ENCODE results near the gene PRKCH.

Gene PRKCH

DNA sequence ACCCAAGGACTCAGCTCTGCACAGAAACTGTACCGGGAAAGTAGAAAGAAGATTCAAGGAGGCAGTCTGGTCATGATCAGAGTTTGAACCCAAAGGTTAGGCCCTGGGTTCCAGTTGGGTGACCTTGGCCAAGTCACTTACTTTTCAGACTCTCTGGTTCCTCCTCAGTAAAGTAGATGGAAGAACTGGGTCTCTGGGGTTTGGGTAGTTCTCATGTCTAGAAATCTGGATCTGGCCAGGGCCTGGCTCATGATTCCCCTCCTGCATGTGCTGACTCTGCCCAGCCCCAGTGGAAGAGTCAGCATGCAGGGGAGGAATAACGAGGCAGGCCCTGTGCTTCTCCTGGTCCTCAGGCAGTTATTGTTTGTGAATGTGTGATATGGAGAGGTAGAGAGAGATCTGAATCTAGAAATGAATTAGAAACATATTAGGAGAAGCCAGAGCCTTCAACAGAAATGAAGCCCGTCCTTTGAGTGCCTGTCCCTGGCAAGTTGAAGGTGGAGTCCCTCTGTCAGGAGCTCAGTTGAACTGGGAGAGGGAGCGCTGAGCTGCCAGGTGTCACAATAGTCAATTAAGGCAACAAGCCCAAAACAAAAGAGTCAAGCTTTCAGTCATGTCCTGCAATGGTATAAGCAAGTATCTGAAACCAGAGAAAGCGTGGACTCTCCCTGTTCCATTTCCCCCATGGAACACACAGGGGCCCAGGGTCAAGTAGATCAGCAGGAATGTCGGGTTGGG, 242.7 kb downstream of the PRKCH start:
- DNase-seq (ENCODE audit: insufficient read length, low spot score), result no peak
- TF ChIP-seq PAX5 (IDR thresholded peaks at IDR 0.05; ENCODE audit: insufficient read depth, low read length, severe bottlenecking) (peak; percentile 41), SPI1 (IDR thresholded peaks at IDR 0.05; ENCODE audit: low read depth, low read length) (no peak)
- no peak for FAIRE-seq

DNA sequence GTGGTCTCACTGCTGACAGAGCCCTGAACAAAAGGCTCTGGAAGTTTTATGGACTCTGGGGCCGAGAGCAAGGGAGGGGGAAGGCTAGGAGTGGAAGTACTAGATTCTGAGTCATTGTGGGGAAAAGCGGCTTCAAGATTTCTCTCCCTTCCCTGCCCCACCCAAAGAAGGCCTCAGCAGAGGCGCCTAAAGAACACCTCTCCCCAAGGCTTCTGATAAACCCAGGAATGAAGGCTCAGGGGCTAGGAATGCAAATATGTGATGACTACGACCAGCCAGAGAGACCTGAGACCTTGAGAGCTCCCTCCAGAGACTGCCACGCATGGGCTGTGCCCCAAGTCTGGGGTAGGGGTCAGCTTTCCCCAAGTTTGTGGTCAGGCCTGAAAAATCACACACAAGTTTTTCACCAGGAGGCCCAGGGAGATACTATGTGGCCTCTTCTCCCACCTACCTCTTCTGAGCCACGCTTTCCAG, 243.3 kb downstream of the PRKCH start:
- DNase-seq (ENCODE audit: insufficient read length, low spot score), result no peak
- FAIRE-seq, result no peak

DNA sequence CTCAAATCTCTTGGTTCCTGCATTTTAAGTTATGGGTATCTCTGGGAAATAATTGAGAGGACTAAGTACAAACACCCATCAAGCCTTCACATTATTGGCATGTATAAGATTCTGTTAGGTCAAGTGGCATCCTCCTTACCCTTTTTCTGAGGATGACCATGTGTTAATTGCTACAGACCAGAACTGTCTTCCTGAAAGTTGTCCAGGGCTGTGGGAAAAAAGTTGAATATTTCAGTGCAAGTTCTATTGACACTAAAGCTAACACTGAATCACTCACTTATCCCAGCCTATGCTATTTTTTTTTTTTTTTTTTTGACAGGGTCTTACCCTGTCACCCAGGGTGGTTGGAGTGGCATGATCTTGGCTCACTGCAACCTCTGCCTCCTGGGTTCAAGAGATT, 243.8 kb downstream of the PRKCH start:
- FAIRE-seq, result no peak
- no peak for DNase-seq (ENCODE audit: insufficient read length, low spot score)
- no peak for TF ChIP-seq POU2F2 (IDR thresholded peaks at IDR 0.05; ENCODE audit: low read depth, low read length)
- TF ChIP-seq POLR2AphosphoS5 (IDR thresholded peaks at IDR 0.05; ENCODE audit: low read depth, low read length), result no peak
- TF ChIP-seq PAX5 (IDR thresholded peaks at IDR 0.05; ENCODE audit: insufficient read depth, low read length, severe bottlenecking), result no peak
- no peak for TF ChIP-seq TAF1 (IDR thresholded peaks at IDR 0.05; ENCODE audit: low read depth, low read length)
- no peak for TF ChIP-seq POLR2A (IDR thresholded peaks at IDR 0.05; ENCODE audit: low read depth, low read length)
- no peak for TF ChIP-seq SPI1 (IDR thresholded peaks at IDR 0.05; ENCODE audit: low read depth, low read length)

More for the DNA sequence above, 243.3 kb downstream of the PRKCH start:
- TF ChIP-seq POLR2A (IDR thresholded peaks at IDR 0.05; ENCODE audit: low read depth, low read length) (no peak), SPI1 (IDR thresholded peaks at IDR 0.05; ENCODE audit: low read depth, low read length) (no peak), POU2F2 (IDR thresholded peaks at IDR 0.05; ENCODE audit: low read depth, low read length) (no peak), POLR2AphosphoS5 (IDR thresholded peaks at IDR 0.05; ENCODE audit: low read depth, low read length) (no peak), TAF1 (IDR thresholded peaks at IDR 0.05; ENCODE audit: low read depth, low read length) (no peak), PAX5 (IDR thresholded peaks at IDR 0.05; ENCODE audit: insufficient read depth, low read length, severe bottlenecking) (no peak)

DNA sequence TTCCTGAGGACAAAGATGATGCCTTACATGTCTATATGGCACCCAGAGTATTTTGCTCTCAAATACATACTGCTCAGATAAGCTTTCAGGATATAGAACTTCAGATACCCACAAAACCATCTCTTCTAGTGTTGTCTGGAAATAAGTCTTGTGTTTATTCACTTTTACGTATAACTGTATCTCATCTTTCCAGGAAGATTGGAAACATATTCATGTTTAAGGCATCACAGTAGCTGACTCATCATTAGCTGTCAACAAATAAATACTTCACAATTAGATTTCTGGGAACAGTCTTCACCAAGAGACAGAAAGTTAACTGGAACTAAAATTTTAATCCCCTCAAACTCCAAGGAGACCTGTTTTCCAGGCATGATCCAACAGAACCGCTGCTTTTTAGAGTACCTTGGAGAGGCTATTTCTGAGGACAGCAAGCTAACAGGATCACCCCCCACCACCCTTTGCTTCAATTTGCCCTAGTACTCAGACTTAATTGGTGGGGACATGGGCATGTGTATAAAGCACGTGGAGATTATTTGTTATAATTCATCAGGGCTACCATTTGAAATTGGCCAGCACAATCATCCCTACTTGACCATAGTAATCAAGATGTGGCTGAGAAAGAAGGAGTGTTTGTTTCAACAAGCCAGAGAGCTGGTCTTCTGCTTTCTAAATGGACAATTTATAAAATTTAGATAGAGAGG, 244.6 kb downstream of the PRKCH start:
- no peak for DNase-seq (ENCODE audit: insufficient read length, low spot score)
- no peak for TF ChIP-seq SPI1 (IDR thresholded peaks at IDR 0.05; ENCODE audit: low read depth, low read length)
- no peak for TF ChIP-seq POLR2AphosphoS5 (IDR thresholded peaks at IDR 0.05; ENCODE audit: low read depth, low read length)
- no peak for TF ChIP-seq POLR2A (IDR thresholded peaks at IDR 0.05; ENCODE audit: low read depth, low read length)
- TF ChIP-seq TAF1 (IDR thresholded peaks at IDR 0.05; ENCODE audit: low read depth, low read length), result no peak
- no peak for TF ChIP-seq PAX5 (IDR thresholded peaks at IDR 0.05; ENCODE audit: insufficient read depth, low read length, severe bottlenecking)
- TF ChIP-seq POU2F2 (IDR thresholded peaks at IDR 0.05; ENCODE audit: low read depth, low read length), result no peak
- FAIRE-seq, result no peak

DNA sequence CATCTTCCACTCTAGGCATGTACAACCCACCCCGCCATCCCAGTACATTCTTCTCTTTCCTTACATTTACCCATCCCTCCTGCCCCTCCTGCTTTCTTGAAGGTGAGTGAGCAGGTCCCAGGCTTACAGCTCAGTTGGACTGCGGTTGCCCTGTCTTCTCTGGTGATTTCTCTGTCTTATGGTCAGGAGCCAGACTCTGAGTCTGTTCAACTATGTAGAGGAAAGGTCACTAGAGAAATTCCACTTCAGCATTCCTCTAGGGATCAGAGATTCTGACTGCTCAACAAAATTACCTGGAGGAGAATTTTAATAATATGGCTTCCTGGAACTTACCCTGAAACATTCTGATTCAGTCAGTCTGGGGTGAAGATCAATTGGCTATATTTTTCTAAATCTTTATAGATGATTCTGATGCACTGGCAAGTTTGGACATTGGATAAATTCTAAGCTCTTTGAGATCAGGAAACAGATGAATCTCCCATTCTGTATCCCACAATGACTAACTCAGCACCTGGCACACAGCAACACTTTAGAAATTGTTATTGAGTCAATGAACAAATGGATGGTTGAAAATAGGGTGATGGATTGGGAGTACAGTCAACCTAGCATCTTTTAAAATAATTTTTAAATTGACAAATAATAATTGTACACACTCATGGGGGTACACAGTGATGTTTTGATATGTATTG, 245.3 kb downstream of the PRKCH start:
- FAIRE-seq, result no peak
- TF ChIP-seq POLR2A (IDR thresholded peaks at IDR 0.05; ENCODE audit: low read depth, low read length) (no peak), PAX5 (IDR thresholded peaks at IDR 0.05; ENCODE audit: insufficient read depth, low read length, severe bottlenecking) (no peak), POU2F2 (IDR thresholded peaks at IDR 0.05; ENCODE audit: low read depth, low read length) (no peak), POLR2AphosphoS5 (IDR thresholded peaks at IDR 0.05; ENCODE audit: low read depth, low read length) (no peak), SPI1 (IDR thresholded peaks at IDR 0.05; ENCODE audit: low read depth, low read length) (no peak), TAF1 (IDR thresholded peaks at IDR 0.05; ENCODE audit: low read depth, low read length) (no peak)
- DNase-seq (ENCODE audit: insufficient read length, low spot score), result no peak

DNA sequence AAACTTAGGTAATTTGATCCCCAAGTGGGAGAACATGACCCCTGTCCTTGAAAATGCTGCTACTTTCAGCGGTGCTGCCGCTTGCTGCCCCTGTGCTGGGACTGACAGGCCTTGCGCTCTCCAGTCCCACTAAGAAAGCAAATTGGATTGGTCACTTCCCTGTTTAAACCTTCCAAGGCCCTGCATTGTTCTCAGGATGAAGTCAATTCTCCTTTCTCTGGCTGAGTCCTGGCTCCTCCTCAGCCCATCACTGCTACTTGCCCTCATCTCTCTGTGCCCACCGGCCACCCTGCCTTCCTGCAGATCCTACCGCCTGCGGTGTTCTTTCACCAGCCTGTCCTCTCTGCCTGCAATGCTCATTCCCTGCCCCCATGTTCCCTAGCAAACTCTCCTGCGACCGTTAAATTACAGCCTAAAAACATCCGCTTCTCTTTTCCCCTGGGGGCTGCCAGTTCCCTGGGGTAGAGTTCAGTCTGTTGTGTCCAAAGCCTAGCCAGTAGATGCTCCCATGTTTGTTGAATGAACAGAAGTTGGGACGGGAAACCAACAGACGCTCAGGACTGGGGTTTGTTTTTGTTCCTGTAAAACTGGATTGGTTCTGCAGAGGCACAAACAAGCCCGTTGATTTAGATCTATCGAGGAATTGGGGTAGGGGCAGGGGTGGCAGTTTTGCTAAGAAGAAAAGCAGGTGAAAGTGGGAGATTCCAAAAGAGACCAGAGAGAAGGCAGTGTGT, 246.6 kb downstream of the PRKCH start:
- no peak for FAIRE-seq
- DNase-seq (ENCODE audit: insufficient read length, low spot score), result peak; percentile 20
- TF ChIP-seq TAF1 (IDR thresholded peaks at IDR 0.05; ENCODE audit: low read depth, low read length), result no peak
- TF ChIP-seq POLR2AphosphoS5 (IDR thresholded peaks at IDR 0.05; ENCODE audit: low read depth, low read length), result no peak
- TF ChIP-seq PAX5 (IDR thresholded peaks at IDR 0.05; ENCODE audit: insufficient read depth, low read length, severe bottlenecking), result no peak
- TF ChIP-seq SPI1 (IDR thresholded peaks at IDR 0.05; ENCODE audit: low read depth, low read length), result no peak
- no peak for TF ChIP-seq POU2F2 (IDR thresholded peaks at IDR 0.05; ENCODE audit: low read depth, low read length)
- no peak for TF ChIP-seq POLR2A (IDR thresholded peaks at IDR 0.05; ENCODE audit: low read depth, low read length)

DNA sequence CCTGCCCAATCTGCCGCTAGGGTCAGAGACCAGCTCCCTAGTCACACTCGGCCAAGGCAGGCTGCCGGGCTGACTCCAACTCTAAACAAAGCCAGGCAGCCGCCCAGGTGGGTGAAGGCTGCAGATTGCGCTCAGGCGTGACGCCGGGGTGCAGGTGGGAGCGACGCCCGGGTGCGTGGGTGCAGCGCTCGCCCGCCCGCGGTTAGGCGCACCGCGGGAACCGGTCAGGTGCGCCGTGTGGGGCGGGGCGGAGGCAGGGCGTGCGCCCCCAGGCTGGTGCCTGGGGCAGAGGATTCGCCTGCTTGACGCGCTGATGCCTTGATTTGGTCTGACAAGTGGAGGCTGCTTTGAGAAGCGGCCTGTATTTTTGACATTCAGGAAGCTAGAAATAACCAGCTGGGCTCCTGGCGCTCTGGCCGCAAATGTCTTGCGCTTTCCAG, 247.2 kb downstream of the PRKCH start:
- FAIRE-seq (peak; percentile 99), DNase-seq (ENCODE audit: insufficient read length, low spot score) (peak; percentile 65)
- TF ChIP-seq TAF1 (IDR thresholded peaks at IDR 0.05; ENCODE audit: low read depth, low read length) (peak; percentile 85), POLR2A (IDR thresholded peaks at IDR 0.05; ENCODE audit: low read depth, low read length) (no peak), PAX5 (IDR thresholded peaks at IDR 0.05; ENCODE audit: insufficient read depth, low read length, severe bottlenecking) (peak; percentile 92), POU2F2 (IDR thresholded peaks at IDR 0.05; ENCODE audit: low read depth, low read length) (no peak)

DNA sequence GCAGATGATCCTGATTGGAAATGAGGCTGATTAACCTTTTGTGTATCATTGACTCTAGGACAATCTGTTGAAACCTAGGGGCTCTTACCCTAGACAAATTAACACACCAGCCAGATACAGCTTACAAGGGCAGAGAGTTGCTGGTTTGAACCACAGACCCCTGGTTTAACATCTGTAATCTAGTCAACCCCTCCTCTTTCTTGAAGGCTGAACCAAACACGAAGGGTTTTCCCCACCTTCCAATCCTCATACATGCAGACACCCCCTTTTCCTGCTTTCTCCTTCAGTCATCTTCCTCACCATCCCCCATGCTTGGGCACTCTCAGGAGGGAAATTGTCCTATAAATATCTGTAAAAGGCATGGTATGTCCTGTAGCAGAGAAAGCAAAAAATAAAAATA, 247.9 kb downstream of the PRKCH start:
- FAIRE-seq (no peak), DNase-seq (ENCODE audit: insufficient read length, low spot score) (no peak)
- TF ChIP-seq SPI1 (IDR thresholded peaks at IDR 0.05; ENCODE audit: low read depth, low read length), result no peak
- no peak for TF ChIP-seq POU2F2 (IDR thresholded peaks at IDR 0.05; ENCODE audit: low read depth, low read length)
- no peak for TF ChIP-seq POLR2A (IDR thresholded peaks at IDR 0.05; ENCODE audit: low read depth, low read length)
- TF ChIP-seq TAF1 (IDR thresholded peaks at IDR 0.05; ENCODE audit: low read depth, low read length), result no peak
- no peak for TF ChIP-seq PAX5 (IDR thresholded peaks at IDR 0.05; ENCODE audit: insufficient read depth, low read length, severe bottlenecking)
- TF ChIP-seq POLR2AphosphoS5 (IDR thresholded peaks at IDR 0.05; ENCODE audit: low read depth, low read length), result no peak
